GM19467 (cell line): ENCODE results near the gene ENOPH1.

Experiments used
- ATAC-seq: cut with Tn5 transposase; IDR thresholded peaks from one replicate; pipeline ENCODE4 v1.9.1; 2021; ENCODE audit warnings: mild to moderate bottlenecking, moderate library complexity; ENCODE audit not compliant: unreplicated experiment

ENOPH1 gene

DNA sequence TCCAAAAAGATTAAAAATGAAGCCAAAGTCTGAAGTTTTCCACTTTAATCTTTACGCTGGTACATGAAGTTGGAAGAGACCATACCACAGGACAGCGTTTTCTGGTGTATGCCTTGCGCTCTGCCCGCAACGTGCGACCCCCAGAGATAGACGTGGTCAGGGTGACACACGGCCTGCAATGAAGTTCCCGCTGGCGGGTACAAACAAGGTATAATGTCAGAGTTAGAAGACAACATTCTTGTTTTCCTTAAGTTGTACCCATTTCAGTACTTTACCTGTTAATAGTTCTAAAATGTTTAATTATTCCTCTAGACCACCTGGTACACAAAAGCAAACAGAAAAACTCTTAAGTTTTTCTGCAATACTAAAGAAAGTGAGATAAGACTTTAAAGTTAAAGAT is 4.9 kb upstream of the ENOPH1 start:
- ATAC-seq, result no peak

DNA sequence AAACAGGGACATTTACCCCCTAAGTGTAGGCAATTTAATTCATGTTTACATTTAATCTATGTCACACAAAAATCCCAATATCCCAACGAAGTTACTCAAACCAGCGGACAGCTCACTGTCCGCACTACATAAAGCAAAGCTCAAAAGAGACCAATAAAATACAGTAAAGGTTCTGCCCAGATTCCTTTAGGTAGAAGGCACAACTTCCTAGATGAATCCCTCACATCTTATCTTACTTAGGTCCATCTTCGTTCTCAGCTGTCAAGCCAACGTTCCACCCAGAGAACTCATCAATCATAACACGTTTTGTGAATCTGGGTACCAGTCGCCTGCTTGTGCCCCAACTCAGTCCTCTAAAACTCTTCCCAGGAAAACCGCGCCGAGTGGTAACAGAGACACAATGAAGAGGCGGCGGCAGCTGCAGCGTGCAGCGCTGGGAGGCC is 1.8 kb upstream of the ENOPH1 start:
- no peak for ATAC-seq

DNA sequence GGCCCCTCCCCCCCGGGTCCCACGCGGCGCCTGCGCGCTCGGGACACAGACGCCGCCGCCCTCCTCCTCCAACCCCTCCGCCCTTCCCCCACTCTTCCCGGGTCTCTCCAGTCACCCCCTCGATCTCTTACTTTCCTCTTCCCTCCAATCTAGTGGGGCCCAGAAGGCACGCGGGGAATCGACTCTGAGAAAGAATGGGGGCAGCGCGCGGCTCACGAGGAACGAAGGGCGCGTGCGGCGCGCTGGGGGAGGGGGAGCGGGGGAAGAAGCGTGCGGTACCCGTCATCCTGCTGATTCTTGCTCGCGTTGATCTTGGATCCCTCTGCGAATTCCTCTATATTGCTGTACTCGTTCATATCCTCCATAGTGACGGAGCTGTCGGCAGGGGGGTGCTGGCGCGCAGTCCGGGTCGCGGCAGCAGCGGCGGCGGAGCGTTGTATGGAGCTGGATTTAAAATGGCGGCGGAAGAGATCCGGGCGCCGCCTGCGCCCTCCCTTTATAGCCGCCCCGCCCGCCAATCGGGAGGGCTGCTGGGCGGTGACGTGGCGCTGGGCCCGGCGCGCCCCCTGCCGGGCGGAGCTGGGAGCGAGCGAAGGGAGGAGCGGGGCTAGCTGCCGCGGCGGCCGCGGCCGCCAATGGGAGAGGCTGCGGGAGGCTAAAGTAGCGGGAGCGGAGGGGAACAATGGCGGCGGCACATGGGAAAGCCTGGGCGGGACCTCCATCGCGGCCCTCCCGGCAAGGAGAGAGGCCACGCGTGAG is 1.2 kb upstream of the ENOPH1 start:
- peak; percentile 60 for ATAC-seq

DNA sequence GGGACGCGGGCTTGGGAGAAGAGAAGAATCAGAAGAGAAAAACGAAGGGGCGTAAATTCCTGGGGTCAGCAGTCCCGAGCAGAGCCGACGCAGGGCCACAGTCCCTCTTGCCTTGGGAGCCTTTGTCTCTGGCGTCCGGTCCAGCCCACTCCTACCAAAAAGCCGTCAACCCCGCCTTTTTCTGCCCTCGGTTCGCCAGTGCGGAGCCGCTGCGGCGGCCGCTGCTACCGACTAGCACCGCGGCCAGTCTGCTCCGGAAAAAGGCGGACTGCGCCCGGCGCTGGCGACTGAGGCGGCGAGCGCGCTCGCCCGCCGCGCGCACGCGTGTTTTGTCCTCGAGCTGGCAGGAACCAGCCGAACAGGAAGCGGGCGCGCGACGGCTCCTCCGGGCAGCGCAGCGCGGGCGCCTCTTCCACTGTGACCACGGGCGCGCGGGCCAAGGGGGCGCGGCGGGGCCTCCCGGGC is 630 bp upstream of the ENOPH1 start:
- ATAC-seq, result peak; percentile 5

DNA sequence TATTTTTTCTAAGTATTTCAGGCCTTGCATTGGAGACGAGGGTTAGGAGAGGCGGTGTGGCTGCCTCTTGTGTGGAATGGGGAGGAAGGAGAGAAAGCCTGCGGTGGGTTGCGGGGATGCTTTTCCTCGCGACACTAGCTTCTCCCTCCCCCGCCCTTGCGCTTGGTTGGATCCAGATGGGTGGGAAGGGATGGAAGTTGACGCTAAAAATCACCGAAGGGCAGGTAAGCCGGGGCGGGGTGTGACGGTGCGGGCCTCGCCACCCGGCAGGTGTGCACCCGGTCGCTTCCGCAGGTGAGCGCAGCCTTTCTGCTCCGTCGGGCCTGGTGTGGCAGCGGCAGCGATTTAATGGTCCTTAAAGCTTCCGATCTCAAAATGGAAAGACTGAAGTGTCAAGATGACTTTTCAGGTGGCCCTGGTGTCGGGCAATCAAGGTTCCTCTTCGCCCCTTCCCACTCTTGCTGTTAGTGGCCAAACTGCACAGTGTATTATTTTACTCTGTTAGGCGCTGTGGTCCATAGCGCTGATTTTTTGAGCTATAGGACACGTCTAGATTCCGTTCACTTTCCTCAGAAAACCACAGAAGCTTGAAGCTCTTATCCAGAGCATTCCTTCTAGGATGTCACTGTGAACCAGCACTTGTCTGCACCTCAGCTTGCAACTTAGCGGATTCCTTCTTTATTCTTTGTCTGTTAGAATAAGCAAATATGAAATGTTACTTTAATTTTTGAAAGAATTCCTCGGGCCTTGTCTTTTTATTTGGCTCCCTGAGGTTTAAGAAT is 765 bp downstream of the ENOPH1 start:
- peak; percentile 0 for ATAC-seq

DNA sequence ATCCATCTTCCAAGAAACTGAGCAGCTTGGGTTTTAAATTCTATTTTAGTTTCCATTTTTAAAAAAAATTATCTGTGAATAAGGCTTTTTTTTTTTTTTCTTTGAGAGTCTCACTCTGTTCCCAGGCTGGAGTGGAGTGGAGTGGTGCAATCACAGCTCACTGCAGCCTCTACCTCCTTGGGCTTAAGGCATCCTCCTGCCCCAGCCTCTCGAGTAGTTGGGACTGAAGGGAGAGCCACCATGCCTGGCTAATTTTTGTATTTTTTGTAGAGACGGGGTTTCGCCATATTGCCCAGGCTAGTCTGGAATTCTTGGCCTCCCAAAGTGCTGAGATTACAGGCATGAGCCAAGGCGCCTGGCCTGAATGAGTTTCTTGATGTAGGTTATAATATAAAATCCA is 1.4 kb downstream of the ENOPH1 start:
- no peak for ATAC-seq

DNA sequence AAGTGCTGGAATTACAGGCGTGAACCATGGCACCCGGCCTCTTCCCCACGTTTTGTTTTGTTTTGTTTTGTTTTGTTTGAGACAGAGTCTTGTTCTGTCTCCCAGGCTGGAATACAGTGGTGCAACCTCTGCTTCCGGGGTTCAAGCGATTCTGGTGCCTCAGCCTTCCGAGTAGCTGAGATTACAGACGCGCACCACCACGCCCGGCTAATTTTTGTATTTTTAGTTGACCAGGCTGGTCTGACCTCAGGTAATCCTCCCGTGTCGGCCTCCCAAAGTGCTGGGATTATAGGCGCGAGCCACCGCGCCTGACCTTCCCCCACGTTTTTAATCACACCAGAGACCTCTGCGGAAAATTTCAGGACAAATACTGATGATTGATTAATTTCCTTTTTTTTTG is 2.2 kb downstream of the ENOPH1 start:
- no peak for ATAC-seq

DNA sequence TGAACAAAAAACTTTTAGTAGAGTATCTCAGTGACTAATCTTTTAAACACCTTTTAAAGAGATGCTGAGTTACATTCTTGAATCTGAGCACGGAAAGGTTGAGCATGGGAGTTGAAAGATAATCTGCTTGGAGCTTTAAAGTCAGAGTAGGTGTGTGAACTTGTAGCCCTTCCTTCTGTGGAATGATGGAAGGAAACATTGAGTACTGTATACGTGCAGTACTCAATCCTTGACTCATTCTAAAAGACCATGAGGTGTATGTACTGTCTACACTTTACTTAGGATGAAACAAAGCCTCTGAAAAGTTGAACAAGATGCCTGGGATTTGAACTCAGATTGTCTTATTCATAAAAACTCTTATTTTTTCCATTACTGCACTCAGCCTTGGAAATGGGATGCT is 3.4 kb downstream of the ENOPH1 start:
- ATAC-seq, result no peak

DNA sequence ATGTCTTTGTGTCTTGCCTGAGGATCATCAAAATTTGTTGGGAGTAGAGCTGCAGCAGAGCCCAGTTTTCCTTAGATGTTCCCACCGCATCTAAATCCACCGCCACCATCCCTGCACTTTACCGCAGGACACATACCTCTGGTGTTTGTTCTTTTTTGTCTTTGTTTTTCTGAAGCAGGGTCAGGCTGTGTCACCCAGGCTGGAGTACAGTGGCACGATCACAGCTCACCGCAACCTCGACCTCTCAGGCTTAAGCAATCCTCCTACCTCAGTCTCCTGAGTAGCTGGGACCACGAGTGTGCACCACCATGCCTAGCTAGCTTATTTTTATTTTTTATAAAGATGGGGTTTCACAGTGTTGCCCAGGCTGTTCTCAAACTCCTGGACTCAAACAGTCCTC is 4.6 kb downstream of the ENOPH1 start:
- ATAC-seq, result no peak

DNA sequence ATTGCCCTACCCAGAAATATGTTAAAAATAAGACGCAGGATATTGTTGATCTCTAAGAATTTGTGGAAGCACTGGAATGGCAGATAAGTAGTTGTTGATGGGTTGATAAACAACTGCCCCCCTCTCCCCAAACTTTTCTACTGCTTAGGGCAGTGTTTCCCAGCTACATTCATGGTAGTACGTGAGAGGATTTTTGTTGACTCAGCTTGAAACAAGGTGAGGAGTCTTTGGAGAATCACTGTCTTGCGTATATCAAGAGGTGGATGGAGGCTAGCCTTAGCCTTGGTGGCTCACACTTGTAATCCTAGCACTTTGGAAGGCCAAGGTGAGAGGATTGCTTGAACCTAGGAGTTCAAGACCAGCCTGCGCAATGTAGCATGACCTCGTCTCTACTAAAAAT is 5.7 kb downstream of the ENOPH1 start:
- no peak for ATAC-seq

DNA sequence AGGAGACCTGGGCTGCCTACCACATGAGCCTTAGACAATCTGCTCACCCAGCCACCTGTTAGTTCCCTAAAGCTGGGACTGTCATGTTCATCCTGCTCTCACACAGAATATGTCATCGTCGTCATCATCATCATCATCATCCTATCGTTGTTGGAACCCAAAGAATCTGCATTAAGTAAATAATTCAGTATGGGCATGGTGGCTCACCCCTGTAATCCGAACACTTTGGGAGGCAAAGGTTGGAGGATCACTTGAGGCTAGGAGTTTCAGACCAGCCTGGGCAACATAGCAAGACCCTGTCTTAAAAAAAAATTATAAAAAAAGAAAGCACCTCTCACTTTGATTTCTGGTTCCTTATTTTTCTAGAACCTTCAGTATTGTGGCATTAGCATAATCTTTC is 6.4 kb downstream of the ENOPH1 start:
- ATAC-seq, result no peak

DNA sequence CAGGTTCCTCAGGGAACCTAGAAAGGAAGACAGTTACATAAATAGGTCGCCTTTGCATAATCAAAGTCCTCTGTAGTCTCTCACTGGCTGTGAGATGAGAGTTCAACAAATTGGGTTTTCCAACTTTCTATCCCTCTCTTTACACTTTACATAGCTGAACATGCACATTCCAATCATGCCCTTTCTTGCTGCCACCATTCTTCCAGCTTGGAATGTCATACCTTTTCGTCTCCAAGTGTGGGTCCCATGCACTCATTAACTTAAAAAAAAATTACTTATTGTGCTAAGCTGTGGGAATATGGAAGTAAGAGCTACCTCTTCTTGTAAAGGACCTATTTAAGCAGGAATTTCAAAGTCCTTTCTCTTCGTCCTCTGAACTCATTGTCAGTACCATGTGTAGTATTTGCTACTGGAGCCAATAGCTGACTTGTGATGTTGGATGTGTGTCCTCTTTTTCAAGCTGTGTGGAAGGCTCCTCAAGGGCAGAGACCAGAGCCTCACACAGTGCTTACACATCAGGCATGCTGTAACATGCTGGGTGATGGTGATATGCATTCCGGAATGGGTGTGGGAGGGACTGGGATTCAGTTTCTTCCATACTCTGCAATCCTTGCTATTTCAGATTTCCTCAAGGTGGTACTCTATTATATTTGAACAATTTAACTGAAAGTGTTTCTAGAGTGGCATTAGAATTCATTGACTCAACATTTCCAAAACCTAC is 7.1 kb downstream of the ENOPH1 start:
- ATAC-seq, result no peak

DNA sequence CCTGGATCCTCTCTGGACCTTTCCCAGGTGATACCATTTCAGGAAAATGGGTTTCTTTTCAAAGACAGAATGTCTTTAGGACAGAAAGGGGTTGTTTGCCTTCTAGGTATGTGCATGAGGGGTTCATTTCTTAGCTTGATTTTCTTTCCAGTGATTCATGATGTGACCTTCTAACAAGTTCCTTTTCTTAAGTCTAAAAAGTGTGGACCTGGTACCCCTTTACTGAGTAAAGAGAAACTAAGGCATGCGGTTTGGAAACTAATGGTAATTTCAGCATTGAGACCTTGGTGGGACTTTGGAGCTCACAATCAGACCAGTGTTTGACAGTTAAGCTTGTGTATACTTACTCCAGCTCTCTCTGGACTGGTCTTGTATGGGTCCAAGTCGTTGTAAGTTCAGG is 8.7 kb downstream of the ENOPH1 start:
- ATAC-seq, result no peak

DNA sequence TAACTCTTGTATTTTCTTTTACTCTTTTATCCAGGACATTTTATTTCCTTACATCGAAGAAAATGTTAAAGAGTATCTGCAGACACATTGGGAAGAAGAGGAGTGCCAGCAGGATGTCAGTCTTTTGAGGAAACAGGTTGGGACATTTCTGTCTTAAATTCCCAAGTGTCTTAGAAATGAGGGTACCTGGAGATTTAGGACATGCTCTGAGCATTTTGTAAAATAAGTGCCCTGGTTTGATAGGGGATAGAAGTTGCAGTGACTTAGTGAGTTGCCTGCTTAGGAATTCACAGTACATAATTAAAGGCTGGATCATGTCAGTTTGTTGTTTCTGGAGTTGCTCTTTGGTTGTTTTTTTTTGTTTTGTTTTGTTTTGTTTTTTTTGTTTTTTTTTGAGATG is 17.5 kb downstream of the ENOPH1 start:
- ATAC-seq, result no peak

DNA sequence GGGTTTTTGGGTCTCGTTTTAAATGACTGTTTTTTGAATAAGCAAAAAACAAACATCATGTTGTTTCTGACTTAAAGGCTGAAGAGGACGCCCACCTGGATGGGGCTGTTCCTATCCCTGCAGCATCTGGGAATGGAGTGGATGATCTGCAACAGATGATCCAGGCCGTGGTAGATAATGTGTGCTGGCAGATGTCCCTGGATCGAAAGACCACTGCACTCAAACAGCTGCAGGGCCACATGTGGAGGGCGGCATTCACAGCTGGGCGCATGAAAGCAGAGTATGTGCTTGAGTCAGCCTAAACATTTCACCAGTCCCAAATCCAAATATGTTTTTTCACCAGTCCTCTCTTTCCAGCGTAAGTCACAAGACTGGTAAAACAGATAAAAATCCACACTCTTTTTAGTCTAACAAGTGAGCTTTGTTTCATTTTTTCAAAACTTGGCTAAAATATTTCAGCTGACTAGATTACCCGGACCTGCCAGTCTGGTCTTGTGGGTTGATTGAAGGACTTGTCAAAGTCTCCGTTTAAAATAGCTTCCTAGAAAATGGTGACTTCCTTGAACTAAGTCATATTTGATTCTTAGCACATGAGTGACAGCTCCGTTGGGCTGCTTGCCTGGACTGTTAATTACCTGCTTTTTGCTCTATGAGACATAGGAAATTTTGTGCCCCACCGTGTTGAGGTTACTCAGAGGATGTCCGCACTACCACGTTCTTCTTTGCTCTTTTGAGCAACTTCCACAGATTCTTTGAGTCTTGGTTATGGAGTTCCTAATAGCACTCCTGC is 20.8 kb downstream of the ENOPH1 start:
- no peak for ATAC-seq

DNA sequence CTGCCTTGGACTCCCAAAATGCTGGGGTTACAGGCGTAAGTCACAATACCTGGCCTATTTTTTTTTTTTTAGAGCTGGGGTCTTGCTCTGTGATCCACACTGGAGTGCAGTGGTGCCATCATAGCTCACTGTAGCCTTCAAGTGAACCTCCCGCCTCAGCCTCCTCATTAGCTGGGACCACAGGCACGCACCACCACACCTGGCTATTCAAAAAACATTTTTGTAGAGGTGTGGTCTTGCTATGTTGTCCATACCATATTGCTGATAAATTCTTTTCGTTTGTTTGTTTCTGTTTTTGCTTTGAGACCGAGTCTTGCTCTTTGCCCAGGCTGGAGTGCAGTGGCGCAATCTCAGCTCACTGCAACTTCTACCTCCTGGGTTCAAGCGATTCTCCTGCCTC is 21.6 kb downstream of the ENOPH1 start:
- ATAC-seq, result no peak

DNA sequence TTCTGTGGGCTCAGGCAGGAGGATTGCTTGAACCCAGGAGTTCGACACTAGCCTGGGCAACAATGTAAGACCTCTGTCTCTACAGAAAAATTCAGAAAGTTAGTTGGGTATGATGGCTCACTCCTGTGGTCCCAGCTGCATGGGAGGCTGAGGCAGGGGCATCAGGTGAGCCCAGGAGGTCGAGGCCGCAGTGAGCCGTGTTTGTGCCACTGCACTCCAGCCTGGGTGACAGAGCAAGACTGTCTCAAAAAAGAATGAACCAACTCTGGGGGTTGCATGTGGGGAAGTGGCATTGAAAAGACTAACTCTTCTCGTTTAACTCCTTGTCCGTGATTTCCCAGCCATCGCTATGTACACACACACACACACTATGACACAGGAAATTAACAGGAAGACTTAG is 26.9 kb downstream of the ENOPH1 start:
- no peak for ATAC-seq

DNA sequence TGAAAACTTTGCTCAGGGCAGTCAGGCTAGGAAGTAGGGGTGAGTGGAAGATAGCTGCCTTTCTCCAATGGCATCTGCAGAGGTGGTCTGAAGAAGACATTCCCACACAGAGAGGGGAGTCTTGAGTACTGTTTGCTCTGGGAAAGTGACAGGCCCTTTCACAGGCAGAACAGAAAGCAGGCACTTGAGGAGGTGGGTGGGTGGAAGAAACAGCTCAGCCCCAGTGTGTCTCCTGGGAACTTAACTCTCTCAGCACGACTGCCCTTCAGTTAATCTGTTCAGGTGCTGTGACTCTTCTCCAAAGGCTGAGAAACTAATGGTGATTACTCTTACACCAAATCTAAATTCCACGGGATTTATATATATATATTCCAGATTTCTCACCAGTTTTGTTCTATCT is 28.3 kb downstream of the ENOPH1 start:
- no peak for ATAC-seq

DNA sequence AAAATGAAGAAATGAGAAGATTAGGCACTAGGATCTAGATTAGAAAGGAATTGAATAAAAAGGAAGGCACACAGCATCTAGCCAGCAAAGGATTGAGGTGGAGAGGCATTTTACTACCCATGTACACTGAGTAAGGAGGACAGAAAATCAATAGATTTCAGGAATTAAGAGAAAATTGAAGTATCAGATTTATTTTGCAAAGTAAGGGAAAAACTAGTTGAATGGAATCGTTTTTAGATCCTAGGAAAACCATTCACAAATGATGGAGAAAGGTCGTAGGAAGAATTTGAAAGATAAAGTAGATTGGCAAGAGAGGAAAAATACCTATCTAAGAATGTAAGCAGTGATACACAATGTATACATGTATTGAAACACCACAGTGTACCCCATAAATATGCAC is 31.3 kb downstream of the ENOPH1 start:
- ATAC-seq, result no peak

DNA sequence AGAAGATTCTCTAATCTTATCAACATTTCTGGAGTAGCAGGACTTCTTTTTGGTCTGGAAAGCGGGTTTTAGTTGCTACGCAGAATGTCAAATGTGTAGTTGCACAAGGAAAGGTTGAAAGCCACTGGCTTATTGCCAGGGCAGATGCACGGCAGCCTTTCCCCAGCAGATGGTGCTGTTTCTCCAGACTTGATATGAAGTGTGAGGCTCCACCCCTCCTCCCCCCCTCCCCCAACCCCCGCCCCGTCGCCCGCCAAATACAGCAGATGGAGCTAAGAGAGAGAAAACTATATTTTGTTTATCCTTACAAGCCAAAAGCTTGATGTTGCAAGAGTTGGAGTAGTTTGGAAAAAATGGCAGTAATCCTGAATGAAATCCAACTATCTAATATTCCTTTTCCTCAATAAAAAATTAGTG is 32.0 kb downstream of the ENOPH1 start:
- peak; percentile 81 for ATAC-seq

DNA sequence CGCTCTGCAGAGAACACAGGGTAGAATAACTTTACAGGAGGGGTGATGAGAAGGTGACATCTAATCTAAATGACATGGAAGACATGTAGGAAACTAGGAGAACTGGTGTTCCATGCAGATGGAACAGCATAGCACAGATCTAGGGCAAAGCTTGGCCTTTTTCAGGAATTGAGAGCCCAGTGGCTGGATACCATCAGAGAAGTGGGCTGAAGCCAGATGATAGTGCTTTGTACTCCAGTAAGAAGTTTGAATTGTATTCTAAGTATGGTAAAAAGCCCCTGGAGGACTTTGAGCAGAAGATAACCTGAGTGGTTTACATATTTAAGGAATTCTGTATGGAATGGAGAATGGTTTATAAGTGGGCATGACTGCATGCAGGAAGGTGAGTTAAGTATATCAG is 32.8 kb downstream of the ENOPH1 start:
- ATAC-seq, result no peak
